OCI-LY1 (cell line): ENCODE results near the gene VEPH1.

ENCODE experiments used
- H2AFZ ChIP-seq: fragments of 200-600 bp; sonication (generic), shearing (Covaris generic); 2 replicates; pipeline ENCODE4 v1.6.0; 2014; ENCODE audit warnings: antibody characterized with exemption, mild to moderate bottlenecking, low read length
- H3F3A ChIP-seq: fragments of 200-600 bp; sonication (generic), shearing (Covaris generic); 2 replicates; pipeline ENCODE4 v1.6.0; 2014; ENCODE audit warnings: mild to moderate bottlenecking, antibody characterized with exemption, low read length, moderate library complexity; ENCODE audit not compliant: insufficient read depth
- H3K27ac ChIP-seq: fragments of 200-600 bp; sonication (generic); 2 replicates; pipeline ENCODE4 v1.5.1; 2014; ENCODE audit warnings: low read length, mixed run types, mild to moderate bottlenecking, low read depth; ENCODE audit not compliant: poor library complexity, severe bottlenecking
- H3K27me3 ChIP-seq: fragments of 200-600 bp; sonication (generic); 2 replicates; pipeline ENCODE4 v1.6.0; 2014; ENCODE audit warnings: antibody characterized with exemption, mild to moderate bottlenecking, low read length, moderate library complexity; ENCODE audit not compliant: insufficient read depth
- H3K36me3 ChIP-seq: fragments of 200-600 bp; sonication (generic); 2 replicates; pipeline ENCODE4 v1.6.1; 2014; ENCODE audit warnings: mild to moderate bottlenecking, antibody characterized with exemption, low read length, moderate library complexity, mixed read lengths; ENCODE audit not compliant: insufficient read depth
- H3K4me1 ChIP-seq: fragments of 200-600 bp; sonication (generic); 2 replicates; pipeline ENCODE4 v1.5.1; 2014; ENCODE audit warnings: mild to moderate bottlenecking, low read length, moderate library complexity; ENCODE audit not compliant: insufficient read depth, severe bottlenecking
- H3K4me2 ChIP-seq: fragments of 200-600 bp; sonication (generic), shearing (Covaris generic); 2 replicates; pipeline ENCODE4 v1.6.1; 2014; ENCODE audit warnings: low read length
- H3K4me3 ChIP-seq: fragments of 200-600 bp; sonication (generic); 2 replicates; pipeline ENCODE4 v1.5.1; 2014; ENCODE audit warnings: low read length, low read depth, mild to moderate bottlenecking, mixed read lengths; ENCODE audit not compliant: poor library complexity, severe bottlenecking
- H3K79me2 ChIP-seq: fragments of 200-600 bp; shearing (Covaris generic); 2 replicates; pipeline ENCODE4 v1.6.1; 2016; ENCODE audit warnings: mixed run types, low read length, mixed read lengths; ENCODE audit not compliant: insufficient read depth
- H3K9ac ChIP-seq: fragments of 200-600 bp; sonication (generic), shearing (Covaris generic); 2 replicates; pipeline ENCODE4 v1.6.1; 2014; ENCODE audit warnings: mild to moderate bottlenecking, low read length, mixed read lengths
- H3K9me2 ChIP-seq: fragments of 200-600 bp; sonication (generic), shearing (Covaris generic); 2 replicates; pipeline ENCODE4 v1.6.1; 2014; ENCODE audit warnings: low read depth, mild to moderate bottlenecking, low read length, mixed read lengths
- H3K9me3 ChIP-seq: fragments of 200-600 bp; shearing (Covaris generic); 2 replicates; pipeline ENCODE4 v1.6.1; 2014; ENCODE audit warnings: low read length, mixed read lengths
- H4K20me1 ChIP-seq: fragments of 200-600 bp; sonication (generic), shearing (Covaris generic); 2 replicates; pipeline ENCODE4 v1.6.0; 2016; ENCODE audit warnings: mild to moderate bottlenecking, low read length; ENCODE audit not compliant: insufficient read depth
- CTCF ChIP-seq: fragments of 200-600 bp; sonication (generic), shearing (Covaris generic); IDR thresholded peaks from 2 replicates; pipeline ENCODE4 v1.5.1; 2017; ENCODE audit warnings: mild to moderate bottlenecking, antibody characterized with exemption, low read length, moderate library complexity, mixed read lengths
- EZH2 ChIP-seq: fragments of 200-600 bp; sonication (generic), shearing (Covaris generic); IDR thresholded peaks from 2 replicates; pipeline ENCODE4 v1.8.0; 2017; ENCODE audit warnings: borderline replicate concordance, mixed run types, mild to moderate bottlenecking, antibody characterized with exemption, low read length, moderate library complexity, mixed read lengths

Gene VEPH1

GRCh38 chr3:157409516-157409915 lies 93.7 kb downstream of the VEPH1 start:
- Histone ChIP-seq H3K4me1 (no peaks in the 10 kb centered on the region), H3K36me3 (no peaks in the 10 kb centered on the region), H3K9me2 (no peaks in the 10 kb centered on the region), H3K27me3 (no peaks in the 10 kb centered on the region), H3K4me3 (no peak overlapping the region), H3F3A (no peaks in the 10 kb centered on the region), H3K27ac (no peak overlapping the region), H3K9ac (no peak overlapping the region), H3K9me3 (no peaks in the 10 kb centered on the region), H3K79me2 (no peaks in the 10 kb centered on the region), H3K4me2 (no peak overlapping the region), H2AFZ (no peak overlapping the region), H4K20me1 (no peaks in the 10 kb centered on the region)
- no peak for TF ChIP-seq EZH2
- TF ChIP-seq CTCF, result no peak

- Histone ChIP-seq H4K20me1 (no peaks in the 10 kb centered on the region), H3K27me3 (no peaks in the 10 kb centered on the region)
Observed at GRCh38 chr3:157408499-157409149, 94.6 kb downstream of the VEPH1 start.

GRCh38 chr3:157407769-157408168 lies 95.4 kb downstream of the VEPH1 start:
- Histone ChIP-seq H3K27ac (no peak overlapping the region), H3F3A (no peaks in the 10 kb centered on the region), H3K27me3 (no peaks in the 10 kb centered on the region), H3K36me3 (no peaks in the 10 kb centered on the region), H3K9me2 (no peaks in the 10 kb centered on the region), H3K9me3 (no peaks in the 10 kb centered on the region), H3K4me3 (no peak overlapping the region), H3K4me1 (no peaks in the 10 kb centered on the region), H3K9ac (no peak overlapping the region), H3K4me2 (no peak overlapping the region), H3K79me2 (no peaks in the 10 kb centered on the region), H2AFZ (no peak overlapping the region), H4K20me1 (no peaks in the 10 kb centered on the region)
- TF ChIP-seq CTCF (no peak), EZH2 (no peak)

More at GRCh38 chr3:157408499-157409149, 94.6 kb downstream of the VEPH1 start:
- Histone ChIP-seq H3K9me3 (no peaks in the 10 kb centered on the region), H3K9me2 (no peaks in the 10 kb centered on the region), H3K79me2 (no peaks in the 10 kb centered on the region), H2AFZ (no peak overlapping the region), H3K4me1 (no peaks in the 10 kb centered on the region), H3K4me3 (no peak overlapping the region), H3K4me2 (no peak overlapping the region), H3K9ac (no peak overlapping the region), H3K27ac (no peak overlapping the region), H3K36me3 (no peaks in the 10 kb centered on the region), H3F3A (no peaks in the 10 kb centered on the region)
- TF ChIP-seq CTCF (no peak), EZH2 (no peak)
